ENCODE data around the gene FAM20A.
A peak's percentile ranks its signal among the peaks of the same experiment; 100 is the strongest.

FAM20A gene

DNA sequence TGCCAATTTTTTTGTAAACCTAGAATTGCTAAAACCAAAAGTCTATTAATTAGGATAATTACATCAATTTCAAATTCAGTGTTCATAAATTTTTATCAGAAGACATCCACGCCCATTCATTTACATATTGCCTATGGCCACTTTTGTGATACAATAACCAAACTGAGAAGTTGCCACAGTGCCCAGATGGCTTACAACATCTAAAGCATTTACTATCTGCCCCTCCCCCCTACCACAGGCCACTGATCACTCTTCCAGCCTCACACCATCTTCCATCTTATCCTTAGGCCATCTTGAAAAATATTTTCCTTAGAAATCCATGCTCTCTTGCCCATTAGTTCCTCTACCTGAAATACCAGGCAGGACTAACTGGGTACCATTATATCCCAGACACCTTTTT is 95.2 kb downstream of the FAM20A start:
- Histone ChIP-seq H3K79me2 (ENCODE audit: low read length) (no peaks in the 10 kb centered on the region), H3K27ac (ENCODE audit: low read length) (no peak overlapping the region), H3K27me3 (ENCODE audit: low read depth, low read length) (no peaks in the 10 kb centered on the region), H2AFZ (ENCODE audit: low read depth, low read length) (no peak overlapping the region), H3K36me3 (replicated peaks; ENCODE audit: low read depth, low read length) (no peaks in the 10 kb centered on the region), H3K4me3 (ENCODE audit: low read length) (no peak overlapping the region), H3K9me3 (ENCODE audit: insufficient read depth, low read length) (no peaks in the 10 kb centered on the region), H4K20me1 (ENCODE audit: insufficient read depth, low read length) (no peaks in the 10 kb centered on the region), H3K4me2 (ENCODE audit: low read length) (no peak overlapping the region), H3K4me1 (ENCODE audit: low read length) (peaks cover 20% of the 10 kb centered on the region), H3K9ac (ENCODE audit: low read length) (no peak overlapping the region)
- TF ChIP-seq EZH2phosphoT487 (IDR thresholded peaks at IDR 0.05; ENCODE audit: low read depth) = no peak
- TF ChIP-seq, protein P1, sequence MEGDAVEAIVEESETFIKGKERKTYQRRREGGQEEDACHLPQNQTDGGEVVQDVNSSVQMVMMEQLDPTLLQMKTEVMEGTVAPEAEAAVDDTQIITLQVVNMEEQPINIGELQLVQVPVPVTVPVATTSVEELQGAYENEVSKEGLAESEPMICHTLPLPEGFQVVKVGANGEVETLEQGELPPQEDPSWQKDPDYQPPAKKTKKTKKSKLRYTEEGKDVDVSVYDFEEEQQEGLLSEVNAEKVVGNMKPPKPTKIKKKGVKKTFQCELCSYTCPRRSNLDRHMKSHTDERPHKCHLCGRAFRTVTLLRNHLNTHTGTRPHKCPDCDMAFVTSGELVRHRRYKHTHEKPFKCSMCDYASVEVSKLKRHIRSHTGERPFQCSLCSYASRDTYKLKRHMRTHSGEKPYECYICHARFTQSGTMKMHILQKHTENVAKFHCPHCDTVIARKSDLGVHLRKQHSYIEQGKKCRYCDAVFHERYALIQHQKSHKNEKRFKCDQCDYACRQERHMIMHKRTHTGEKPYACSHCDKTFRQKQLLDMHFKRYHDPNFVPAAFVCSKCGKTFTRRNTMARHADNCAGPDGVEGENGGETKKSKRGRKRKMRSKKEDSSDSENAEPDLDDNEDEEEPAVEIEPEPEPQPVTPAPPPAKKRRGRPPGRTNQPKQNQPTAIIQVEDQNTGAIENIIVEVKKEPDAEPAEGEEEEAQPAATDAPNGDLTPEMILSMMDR (IDR thresholded peaks at IDR 0.05; ENCODE audit: low read depth, low read length) = no peak

DNA sequence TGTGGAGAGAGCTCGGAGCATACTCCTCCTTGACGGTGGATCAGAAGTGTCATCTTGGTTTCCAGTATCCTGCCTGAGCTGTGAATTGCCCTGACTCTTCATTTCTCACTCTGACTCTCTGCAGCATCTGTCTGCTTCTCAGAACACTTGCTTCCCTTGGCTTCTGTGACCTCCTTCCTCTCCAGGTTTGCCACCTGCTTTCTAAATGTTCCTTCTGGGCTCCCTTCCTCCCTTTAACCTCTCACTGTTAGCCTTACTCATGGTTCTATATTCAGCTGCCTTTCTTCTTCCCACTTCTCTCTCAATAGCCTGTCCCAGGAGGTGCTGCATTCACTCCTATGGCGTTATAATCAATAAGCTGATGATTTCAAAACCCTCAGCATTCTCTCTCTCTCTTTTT is 100.1 kb downstream of the FAM20A start:
- Histone ChIP-seq H3K79me2 (ENCODE audit: low read length) (no peaks in the 10 kb centered on the region), H3K4me1 (ENCODE audit: low read length) (peaks cover 50% of the 10 kb centered on the region), H3K4me3 (ENCODE audit: low read length) (no peak overlapping the region), H3K9ac (ENCODE audit: low read length) (no peak overlapping the region), H3K9me3 (ENCODE audit: insufficient read depth, low read length) (no peaks in the 10 kb centered on the region), H2AFZ (ENCODE audit: low read depth, low read length) (0 out of 2 replicates have a peak overlapping the region, but pooled peaks have one; percentile 7), H3K36me3 (replicated peaks; ENCODE audit: low read depth, low read length) (no peaks in the 10 kb centered on the region), H3K4me2 (ENCODE audit: low read length) (no peak overlapping the region), H3K27me3 (ENCODE audit: low read depth, low read length) (no peaks in the 10 kb centered on the region), H3K27ac (ENCODE audit: low read length) (no peak overlapping the region), H4K20me1 (ENCODE audit: insufficient read depth, low read length) (no peaks in the 10 kb centered on the region)
- TF ChIP-seq, protein P1 (IDR thresholded peaks at IDR 0.05; ENCODE audit: low read depth, low read length) = no peak
- no peak for TF ChIP-seq EZH2phosphoT487 (IDR thresholded peaks at IDR 0.05; ENCODE audit: low read depth)

DNA sequence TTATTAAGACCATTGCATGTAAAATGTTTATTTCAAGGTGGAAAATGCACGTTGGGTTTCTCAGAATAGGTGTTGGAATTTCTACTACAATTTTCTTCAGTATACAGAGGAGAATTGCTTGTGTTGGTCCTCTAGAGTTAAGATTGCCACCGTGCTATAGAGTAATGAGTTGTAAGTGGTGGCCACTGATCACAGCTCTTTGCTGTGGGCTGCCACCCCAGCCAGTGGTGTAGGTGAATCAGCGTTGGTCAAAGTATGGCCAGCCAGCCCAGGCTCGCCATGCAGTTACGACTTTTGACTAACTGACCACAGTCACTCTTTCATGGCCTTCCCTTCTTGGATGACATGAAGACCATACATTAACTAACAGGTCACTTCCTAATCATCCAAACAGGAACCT is 101.6 kb downstream of the FAM20A start:
- Histone ChIP-seq H3K4me3 (ENCODE audit: low read length) (no peak overlapping the region; the same call in 1 of the 2 replicates), H3K9me3 (ENCODE audit: insufficient read depth, low read length) (no peaks in the 10 kb centered on the region), H3K27ac (ENCODE audit: low read length) (peak overlapping the region; percentile 99), H3K4me1 (ENCODE audit: low read length) (peaks cover 51% of the 10 kb centered on the region), H2AFZ (ENCODE audit: low read depth, low read length) (peak overlapping the region; percentile 18; the same call in 1 of the 2 replicates), H3K79me2 (ENCODE audit: low read length) (no peaks in the 10 kb centered on the region), H3K9ac (ENCODE audit: low read length) (peak overlapping the region; percentile 82; the same call in 1 of the 2 replicates), H3K27me3 (ENCODE audit: low read depth, low read length) (no peaks in the 10 kb centered on the region), H3K4me2 (ENCODE audit: low read length) (peak overlapping the region; percentile 88), H3K36me3 (replicated peaks; ENCODE audit: low read depth, low read length) (no peaks in the 10 kb centered on the region), H4K20me1 (ENCODE audit: insufficient read depth, low read length) (no peaks in the 10 kb centered on the region)
- no peak for TF ChIP-seq EZH2phosphoT487 (IDR thresholded peaks at IDR 0.05; ENCODE audit: low read depth)
- TF ChIP-seq, protein P1 (IDR thresholded peaks at IDR 0.05; ENCODE audit: low read depth, low read length) = no peak

DNA sequence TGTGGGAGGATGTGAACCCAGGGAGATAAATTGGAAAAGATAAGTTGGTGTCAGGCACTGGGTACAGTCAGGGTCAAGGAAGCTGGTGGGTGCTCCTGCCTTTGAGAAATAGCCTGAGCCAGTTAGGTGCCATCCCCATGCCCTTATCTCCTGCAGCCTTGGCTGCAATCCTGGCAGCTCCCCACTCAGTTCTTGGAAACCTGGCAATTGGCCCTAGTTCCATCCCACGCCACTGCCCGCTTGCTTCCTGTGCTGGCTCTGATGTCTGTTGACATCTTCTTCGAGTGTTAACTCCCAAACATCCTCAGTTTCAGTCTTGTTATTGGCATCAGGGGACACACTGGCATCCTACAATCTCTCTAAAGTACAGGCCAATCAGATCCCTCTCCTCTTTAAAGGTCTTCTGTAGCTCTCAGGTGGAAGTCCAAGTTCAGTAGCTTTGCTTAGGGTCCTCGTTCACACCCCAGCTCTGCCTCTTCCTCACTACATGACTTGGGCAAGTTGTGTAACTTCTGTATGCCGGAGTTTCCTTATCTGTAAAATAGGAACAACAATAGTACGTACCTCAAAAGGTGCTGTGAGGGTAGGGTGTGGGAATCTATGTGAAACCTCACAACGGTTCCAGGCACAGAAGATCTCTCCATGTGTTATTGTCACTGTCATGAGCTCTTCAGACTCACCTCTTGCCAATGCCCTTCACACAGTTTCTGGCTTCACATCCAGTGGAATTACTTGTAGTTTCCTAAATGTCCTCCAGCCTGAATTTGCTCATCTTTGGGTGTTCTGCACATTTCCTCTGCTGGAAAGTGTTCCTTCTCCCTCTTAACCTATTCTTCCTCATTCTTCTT is 102.5 kb downstream of the FAM20A start:
- Histone ChIP-seq H3K27ac (ENCODE audit: low read length) (peak overlapping the region; percentile 99), H3K4me1 (ENCODE audit: low read length) (peaks cover 51% of the 10 kb centered on the region), H3K9ac (ENCODE audit: low read length) (peak overlapping the region; percentile 82), H3K36me3 (replicated peaks; ENCODE audit: low read depth, low read length) (no peaks in the 10 kb centered on the region), H3K4me2 (ENCODE audit: low read length) (peak overlapping the region; percentile 88), H4K20me1 (ENCODE audit: insufficient read depth, low read length) (no peaks in the 10 kb centered on the region), H3K27me3 (ENCODE audit: low read depth, low read length) (no peaks in the 10 kb centered on the region), H3K4me3 (ENCODE audit: low read length) (peak overlapping the region; percentile 59), H3K9me3 (ENCODE audit: insufficient read depth, low read length) (no peaks in the 10 kb centered on the region), H3K79me2 (ENCODE audit: low read length) (no peaks in the 10 kb centered on the region), H2AFZ (ENCODE audit: low read depth, low read length) (peak overlapping the region; percentile 18)
- TF ChIP-seq, protein P1 (IDR thresholded peaks at IDR 0.05; ENCODE audit: low read depth, low read length) = no peak
- TF ChIP-seq EZH2phosphoT487 (IDR thresholded peaks at IDR 0.05; ENCODE audit: low read depth) = no peak

Data from OCI-LY3 (cell line).